Neural progenitor cell (in vitro differentiated cells): Measurements from ENCODE around the gene GNAQ. TPM values are rescaled to one million over a fixed set of nuclear protein-coding genes. Genes with fewer than 3 reads are reported as not detected.
"Not testable (repeated sequence)": the region's sequence is repeated elsewhere in the genome, so short reads cannot be mapped to it uniquely, and the experiment has no call there.

ENCODE experiments used
- DNase-seq: peaks from one replicate; pipeline ENCODE4 v3.0.0-alpha.2; 2016; ENCODE audit warnings: low spot score
- H2AFZ ChIP-seq: fragments of 200-600 bp; sonication (generic); replicated peaks from 2 replicates; pipeline ENCODE4 v1.6.1; 2016; ENCODE audit warnings: antibody characterized with exemption
- H3F3A ChIP-seq: fragments of 200-600 bp; sonication (generic); 2 replicates; pipeline ENCODE4 v1.6.1; 2016; ENCODE audit warnings: antibody characterized with exemption, low read depth
- H3K27ac ChIP-seq: fragments of 200-600 bp; sonication (generic); 2 replicates; pipeline ENCODE4 v1.5.1; 2016; ENCODE audit warnings: mild to moderate bottlenecking
- H3K27me3 ChIP-seq: fragments of 200-600 bp; sonication (generic); 2 replicates; pipeline ENCODE4 v1.6.1; 2016; ENCODE audit warnings: mild to moderate bottlenecking, moderate library complexity
- H3K36me3 ChIP-seq: fragments of 200-600 bp; sonication (generic); 2 replicates; pipeline ENCODE4 v1.5.1; 2016
- H3K4me1 ChIP-seq: fragments of 200-600 bp; sonication (generic); 2 replicates; pipeline ENCODE4 v1.6.1; 2016; ENCODE audit warnings: mixed run types
- H3K4me2 ChIP-seq: fragments of 200-600 bp; sonication (generic); 2 replicates; pipeline ENCODE4 v1.6.1; 2016
- H3K4me3 ChIP-seq: fragments of 200-600 bp; sonication (generic); 2 replicates; pipeline ENCODE4 v1.5.1; 2016
- H3K79me2 ChIP-seq: fragments of 200-600 bp; sonication (generic); 2 replicates; pipeline ENCODE4 v1.6.1; 2016; ENCODE audit warnings: low read depth
- H3K9ac ChIP-seq: fragments of 200-600 bp; sonication (generic); 2 replicates; pipeline ENCODE4 v1.6.1; 2016
- H3K9me3 ChIP-seq: fragments of 200-600 bp; sonication (generic); 2 replicates; pipeline ENCODE4 v1.5.1; 2016; ENCODE audit warnings: low read depth
- H4K20me1 ChIP-seq: fragments of 200-600 bp; sonication (generic); 2 replicates; pipeline ENCODE4 v1.6.1; 2016; ENCODE audit warnings: low read depth
- H3K27ac Mint-ChIP-seq: 3 replicates; pipeline ENCODE4 v1.8.0; 2021; ENCODE audit warnings: mixed read lengths
- H3K27me3 Mint-ChIP-seq: 2 replicates; pipeline ENCODE4 v1.8.0; 2022; ENCODE audit warnings: low read depth, mild to moderate bottlenecking, inconsistent platforms, moderate library complexity, mixed read lengths; ENCODE audit not compliant: insufficient read depth
- H3K36me3 Mint-ChIP-seq: 3 replicates; pipeline ENCODE4 v1.8.0; 2021; ENCODE audit warnings: mixed read lengths
- H3K4me1 Mint-ChIP-seq: 3 replicates; pipeline ENCODE4 v1.8.0; 2021; ENCODE audit warnings: mixed read lengths
- H3K4me3 Mint-ChIP-seq: 3 replicates; pipeline ENCODE4 v1.8.0; 2021; ENCODE audit warnings: mild to moderate bottlenecking, moderate library complexity, mixed read lengths
- H3K9me3 Mint-ChIP-seq: 3 replicates; pipeline ENCODE4 v1.8.0; 2020; ENCODE audit warnings: mixed read lengths
- EZH2 ChIP-seq: fragments of 200-600 bp; sonication (generic); IDR thresholded peaks from 2 replicates; pipeline ENCODE4 v1.6.1; 2017; ENCODE audit warnings: antibody characterized with exemption, mild to moderate bottlenecking, moderate library complexity
- EZH2phosphoT487 ChIP-seq: fragments of 200-600 bp; sonication (generic); IDR thresholded peaks from 2 replicates; pipeline ENCODE4 v1.6.1; 2017; ENCODE audit warnings: antibody characterized with exemption
- total RNA-seq: library from RNA; depleted of rRNA; stranded (reverse); fragments of >200 nt; gene quantifications from 2 replicates; pipeline ENCODE4 v1.2.3, GENCODE V29; 2015; ENCODE audit warnings: low replicate concordance
- TF ChIP-seq, protein P1 (sequence below): fragments of 200-600 bp; sonication (generic); IDR thresholded peaks from 2 replicates; pipeline ENCODE4 v1.5.1; 2017; ENCODE audit warnings: antibody characterized with exemption, mild to moderate bottlenecking

The GNAQ gene
- total RNA-seq, 1 donor from 2014 or later: 87.9 TPM

GRCh38 chr9:77765781-77766259, 265.8 kb downstream of the GNAQ start:
- TF ChIP-seq EZH2phosphoT487 (no peak), EZH2 (no peak)
- TF ChIP-seq, protein P1, sequence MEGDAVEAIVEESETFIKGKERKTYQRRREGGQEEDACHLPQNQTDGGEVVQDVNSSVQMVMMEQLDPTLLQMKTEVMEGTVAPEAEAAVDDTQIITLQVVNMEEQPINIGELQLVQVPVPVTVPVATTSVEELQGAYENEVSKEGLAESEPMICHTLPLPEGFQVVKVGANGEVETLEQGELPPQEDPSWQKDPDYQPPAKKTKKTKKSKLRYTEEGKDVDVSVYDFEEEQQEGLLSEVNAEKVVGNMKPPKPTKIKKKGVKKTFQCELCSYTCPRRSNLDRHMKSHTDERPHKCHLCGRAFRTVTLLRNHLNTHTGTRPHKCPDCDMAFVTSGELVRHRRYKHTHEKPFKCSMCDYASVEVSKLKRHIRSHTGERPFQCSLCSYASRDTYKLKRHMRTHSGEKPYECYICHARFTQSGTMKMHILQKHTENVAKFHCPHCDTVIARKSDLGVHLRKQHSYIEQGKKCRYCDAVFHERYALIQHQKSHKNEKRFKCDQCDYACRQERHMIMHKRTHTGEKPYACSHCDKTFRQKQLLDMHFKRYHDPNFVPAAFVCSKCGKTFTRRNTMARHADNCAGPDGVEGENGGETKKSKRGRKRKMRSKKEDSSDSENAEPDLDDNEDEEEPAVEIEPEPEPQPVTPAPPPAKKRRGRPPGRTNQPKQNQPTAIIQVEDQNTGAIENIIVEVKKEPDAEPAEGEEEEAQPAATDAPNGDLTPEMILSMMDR: no peak
- no peak overlapping the region for H3K4me2 ChIP-seq
- DNase-seq: no peak
- no peak overlapping the region for H3K4me3 ChIP-seq
- H3K27ac Mint-ChIP-seq: no peak overlapping the region
- H3K36me3 ChIP-seq: peaks cover 3% of the 10 kb centered on the region
- H4K20me1 ChIP-seq: no peaks in the 10 kb centered on the region
- H3K36me3 Mint-ChIP-seq: peaks cover 28% of the 10 kb centered on the region
- no peaks in the 10 kb centered on the region for H3K4me1 Mint-ChIP-seq
- H3K27ac ChIP-seq: no peak overlapping the region
- H3K9me3 ChIP-seq: no peaks in the 10 kb centered on the region
- H3K9ac ChIP-seq: no peak overlapping the region
- H3K9me3 Mint-ChIP-seq: peaks cover 15% of the 10 kb centered on the region
- peaks cover 3% of the 10 kb centered on the region for H3K27me3 Mint-ChIP-seq
- H3K79me2 ChIP-seq: no peaks in the 10 kb centered on the region
- H2AFZ ChIP-seq: no peak overlapping the region
- H3K27me3 ChIP-seq: no peaks in the 10 kb centered on the region
- H3F3A ChIP-seq: no peaks in the 10 kb centered on the region
- no peak overlapping the region for H3K4me3 Mint-ChIP-seq
- H3K4me1 ChIP-seq: peaks cover 6% of the 10 kb centered on the region

DNA sequence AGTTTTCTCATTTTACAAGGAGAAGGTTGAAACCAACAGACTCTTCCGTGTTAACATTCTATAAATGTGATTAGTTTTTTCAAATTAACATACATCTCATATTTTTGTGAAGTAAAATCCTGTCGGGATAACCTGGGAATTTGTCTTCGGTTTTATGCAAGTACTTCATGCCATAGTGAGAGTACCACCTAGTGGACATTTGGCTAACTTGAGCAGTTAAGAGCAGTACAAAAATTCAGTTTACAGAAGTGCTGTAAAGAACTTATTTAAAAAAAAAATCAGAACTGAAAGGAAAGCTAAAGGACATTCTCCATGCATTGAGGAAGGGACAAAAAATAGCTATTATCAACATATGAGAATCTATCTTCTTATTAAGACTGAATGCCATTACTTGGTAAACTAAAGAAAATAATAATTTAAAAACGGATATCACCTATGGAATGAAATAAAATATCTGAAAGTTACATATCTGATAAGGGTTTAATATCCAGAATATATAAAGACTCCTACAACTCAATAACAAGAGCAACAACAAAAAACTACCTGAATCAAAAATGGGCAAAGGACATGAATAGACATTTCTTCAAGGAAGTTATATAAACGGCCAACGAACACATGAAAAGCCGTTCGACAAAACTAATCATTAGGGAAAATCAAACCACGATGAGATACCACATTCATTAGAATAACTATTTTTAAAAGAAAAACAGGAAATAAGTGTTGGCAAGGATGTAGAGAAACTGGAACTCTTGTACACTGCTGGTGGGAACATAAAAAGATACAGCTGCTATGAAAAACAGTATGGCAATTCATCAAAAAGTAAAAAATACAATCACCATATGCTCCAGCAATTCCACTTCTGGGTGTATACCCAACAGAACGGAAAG, 266.5 kb downstream of the GNAQ start:
- Histone ChIP-seq H3K79me2 (no peaks in the 10 kb centered on the region), H3K4me2 (no peak overlapping the region), H3K4me1 (no peaks in the 10 kb centered on the region), H3F3A (no peaks in the 10 kb centered on the region), H3K9me3 (no peaks in the 10 kb centered on the region), H3K27ac (no peak overlapping the region), H2AFZ (no peak overlapping the region), H3K36me3 (peaks cover 3% of the 10 kb centered on the region), H3K4me3 (no peak overlapping the region), H4K20me1 (no peaks in the 10 kb centered on the region), H3K9ac (no peak overlapping the region), H3K27me3 (no peaks in the 10 kb centered on the region)
- H3K27ac Mint-ChIP-seq: no peak overlapping the region
- peaks cover 24% of the 10 kb centered on the region for H3K36me3 Mint-ChIP-seq
- DNase-seq: peak; percentile 10
- TF ChIP-seq, protein P1: peak; percentile 49
- no peak for TF ChIP-seq EZH2
- peaks cover 3% of the 10 kb centered on the region for H3K27me3 Mint-ChIP-seq
- H3K4me1 Mint-ChIP-seq: no peaks in the 10 kb centered on the region
- H3K4me3 Mint-ChIP-seq: no peak overlapping the region
- peaks cover 15% of the 10 kb centered on the region for H3K9me3 Mint-ChIP-seq

DNA sequence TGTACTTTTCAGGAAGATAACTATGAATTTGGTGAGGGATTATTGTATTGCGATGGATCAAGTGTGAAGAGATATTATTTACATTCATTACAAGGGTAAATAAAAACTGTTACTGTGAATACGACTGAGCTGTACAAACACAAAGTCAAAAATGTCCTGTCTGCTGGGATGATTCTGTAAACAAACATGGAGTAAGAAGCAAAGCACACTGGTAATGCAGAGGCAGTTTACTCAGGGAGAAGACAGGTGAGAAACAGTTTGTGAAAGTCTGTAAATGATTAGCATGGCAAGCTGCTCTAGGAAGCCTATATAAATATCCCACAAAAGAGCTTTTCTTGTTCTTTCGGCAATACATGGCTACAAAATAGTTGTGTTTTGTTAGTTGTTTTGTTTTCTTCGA, 268.0 kb downstream of the GNAQ start:
- H3K4me2 ChIP-seq: no peak overlapping the region
- DNase-seq: no peak
- peaks cover 19% of the 10 kb centered on the region for H3K9me3 Mint-ChIP-seq
- no peaks in the 10 kb centered on the region for H3K79me2 ChIP-seq
- H3K36me3 ChIP-seq: peaks cover 9% of the 10 kb centered on the region
- no peaks in the 10 kb centered on the region for H3K4me1 Mint-ChIP-seq
- H3K4me1 ChIP-seq: no peaks in the 10 kb centered on the region
- no peaks in the 10 kb centered on the region for H3F3A ChIP-seq
- no peak overlapping the region for H3K4me3 Mint-ChIP-seq
- H3K36me3 Mint-ChIP-seq: peaks cover 26% of the 10 kb centered on the region
- peaks cover 3% of the 10 kb centered on the region for H3K27me3 Mint-ChIP-seq
- H3K27ac ChIP-seq: no peak overlapping the region
- H4K20me1 ChIP-seq: no peaks in the 10 kb centered on the region
- no peaks in the 10 kb centered on the region for H3K9me3 ChIP-seq
- H3K9ac ChIP-seq: no peak overlapping the region
- no peak overlapping the region for H3K4me3 ChIP-seq
- no peak overlapping the region for H3K27ac Mint-ChIP-seq
- no peaks in the 10 kb centered on the region for H3K27me3 ChIP-seq
- H2AFZ ChIP-seq: no peak overlapping the region
- TF ChIP-seq, protein P1: no peak
- no peak for TF ChIP-seq EZH2phosphoT487
- no peak for TF ChIP-seq EZH2

DNA sequence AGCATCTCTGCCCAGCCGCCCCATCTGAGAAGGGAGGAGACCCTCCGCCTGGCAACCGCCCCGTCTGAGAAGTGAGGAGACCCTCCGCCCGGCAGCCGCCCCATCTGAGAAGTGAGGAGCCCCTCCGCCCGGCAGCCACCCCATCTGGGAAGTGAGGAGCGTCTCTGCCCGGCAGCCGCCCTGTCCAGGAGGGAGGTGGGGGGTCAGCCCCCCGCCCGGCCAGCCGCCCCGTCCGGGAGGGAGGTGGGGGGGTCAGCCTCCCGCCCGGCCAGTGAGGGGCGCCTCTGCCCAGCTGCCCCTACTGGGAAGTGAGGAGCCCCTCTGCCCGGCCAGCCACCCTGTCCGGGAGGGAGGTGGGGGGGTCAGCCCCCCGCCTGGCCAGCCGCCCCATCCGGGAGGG, 270.7 kb downstream of the GNAQ start:
- H3K4me1 ChIP-seq, H3K27me3 Mint-ChIP-seq, H3K27ac ChIP-seq, H3K27me3 ChIP-seq, H4K20me1 ChIP-seq, H3K79me2 ChIP-seq, H3K4me2 ChIP-seq, DNase-seq, H3K9me3 ChIP-seq, H3K27ac Mint-ChIP-seq, H3F3A ChIP-seq, H3K4me3 ChIP-seq, H3K9ac ChIP-seq, H2AFZ ChIP-seq, H3K4me1 Mint-ChIP-seq, H3K4me3 Mint-ChIP-seq, H3K36me3 ChIP-seq: not testable (repeated sequence)
- H3K9me3 Mint-ChIP-seq: peaks cover 23% of the 10 kb centered on the region
- H3K36me3 Mint-ChIP-seq: peaks cover 43% of the 10 kb centered on the region
